ENCODE data around the gene MCOLN1.
A peak's percentile ranks its signal among the peaks of the same experiment; 100 is the strongest.
"Not testable (repeated sequence)": the region's sequence is repeated elsewhere in the genome, so short reads cannot be mapped to it uniquely, and the experiment has no call there.

Gene MCOLN1

GRCh38 chr19:7544626-7545025 lies 22.2 kb downstream of the MCOLN1 start:
- no peak for DNase-seq

- no peak for DNase-seq
Measured at GRCh38 chr19:7545300-7545699, 22.9 kb downstream of the MCOLN1 start.

- no peak for DNase-seq
Measured at GRCh38 chr19:7545904-7546303, 23.5 kb downstream of the MCOLN1 start.

- no peak for DNase-seq
Measured at GRCh38 chr19:7547159-7547558, 24.7 kb downstream of the MCOLN1 start.

- no peak for DNase-seq
Measured at GRCh38 chr19:7549429-7550148, 27.2 kb downstream of the MCOLN1 start.

GRCh38 chr19:7550169-7550770 lies 27.8 kb downstream of the MCOLN1 start:
- no peak for DNase-seq

GRCh38 chr19:7550987-7551761 lies 28.8 kb downstream of the MCOLN1 start:
- peak in 1 of 2 donors; percentile 36 for DNase-seq

- DNase-seq: no peak
Measured at GRCh38 chr19:7552781-7553180, 30.4 kb downstream of the MCOLN1 start.

- DNase-seq: no peak
Measured at GRCh38 chr19:7554565-7554964, 32.1 kb downstream of the MCOLN1 start.

- DNase-seq: peak; percentile 41 to 44
Measured at GRCh38 chr19:7554990-7555864, 32.8 kb downstream of the MCOLN1 start.

- DNase-seq: no peak
Measured at GRCh38 chr19:7556696-7557315, 34.4 kb downstream of the MCOLN1 start.

- DNase-seq: no peak
Measured at GRCh38 chr19:7558667-7559066, 36.2 kb downstream of the MCOLN1 start.

GRCh38 chr19:7559102-7559501 lies 36.7 kb downstream of the MCOLN1 start:
- DNase-seq: no peak

- DNase-seq: no peak
Measured at GRCh38 chr19:7560255-7560654, 37.8 kb downstream of the MCOLN1 start.

- DNase-seq: no peak
Measured at GRCh38 chr19:7561325-7561724, 38.9 kb downstream of the MCOLN1 start.

- no peak for DNase-seq
Measured at GRCh38 chr19:7562646-7563393, 40.4 kb downstream of the MCOLN1 start.

GRCh38 chr19:7564866-7565265 lies 42.4 kb downstream of the MCOLN1 start:
- no peak for DNase-seq

GRCh38 chr19:7565332-7565731 lies 42.9 kb downstream of the MCOLN1 start:
- DNase-seq: no peak

- DNase-seq: no peak
Measured at GRCh38 chr19:7570761-7571160, 48.3 kb downstream of the MCOLN1 start.

- DNase-seq: no peak
Measured at GRCh38 chr19:7575434-7576040, 53.1 kb downstream of the MCOLN1 start.

- DNase-seq: not testable (repeated sequence)
Measured at GRCh38 chr19:7577422-7577821, 55.0 kb downstream of the MCOLN1 start.

Data from stimulated activated CD4-positive, alpha-beta T cell treated with anti-CD3 and anti-CD28 coated beads, Interleukin-2, amount 100 ng/mL, for 24 hours (primary cell).